Activated CD4-positive, alpha-beta T cell treated with anti-CD3 and anti-CD28 coated beads, Interleukin-2, amount 50 U/mL, for 24 hours (primary cell): Measurements from ENCODE around the gene ZC3H4.
"Not testable (repeated sequence)": the region's sequence is repeated elsewhere in the genome, so short reads cannot be mapped to it uniquely, and the experiment has no call there.

Experiments
- DNase-seq, 2 donors: peaks; one replicate each; pipeline ENCODE4 v3.0.0-alpha.2; 2020; ENCODE audit warnings: low read depth in 1 of 2, low spot score in 1 of 2

The ZC3H4 gene

DNA sequence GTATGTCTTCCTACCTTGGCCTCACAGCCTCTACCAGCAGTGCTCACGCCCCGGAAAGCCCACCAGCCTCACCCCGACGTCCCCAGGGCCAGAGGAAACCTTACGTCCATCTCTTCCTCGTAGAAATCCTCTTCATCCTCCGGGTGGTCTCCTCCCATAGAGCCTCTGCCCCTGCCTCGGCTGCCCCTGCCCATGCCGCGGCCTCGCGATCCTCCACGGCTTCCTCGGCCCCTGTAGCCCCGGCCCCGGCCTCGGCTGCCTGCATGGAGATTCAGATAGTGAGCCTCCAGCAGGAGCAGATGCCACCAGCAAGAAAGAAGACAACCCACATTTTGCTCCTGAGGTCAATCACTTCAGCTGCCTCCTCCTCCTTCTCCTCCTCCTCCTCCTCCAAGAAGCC, 27.3 kb downstream of the ZC3H4 start:
- DNase-seq = no peak

GRCh38 chr19:47084879-47085439, 28.6 kb downstream of the ZC3H4 start:
- DNase-seq = no peak

DNA sequence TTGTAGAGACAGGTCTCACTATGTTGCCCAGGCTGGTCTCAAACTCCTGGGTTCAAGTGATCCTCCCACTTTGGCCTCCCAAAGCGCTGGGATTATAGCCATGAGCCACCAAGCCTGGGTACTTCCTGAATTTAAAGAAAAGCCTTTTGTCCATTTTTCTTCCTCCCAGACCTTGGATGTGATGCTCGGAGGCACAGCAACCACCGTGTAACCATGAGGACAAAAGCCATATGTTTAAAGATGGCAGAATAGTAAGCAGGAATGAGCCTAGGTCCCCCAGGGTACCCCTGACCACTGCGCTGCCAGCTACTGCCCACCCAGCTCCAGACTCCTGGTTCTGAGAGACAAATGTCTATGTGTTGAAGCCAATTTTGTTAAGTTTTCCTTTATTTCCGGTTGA, 31.1 kb downstream of the ZC3H4 start:
- no peak for DNase-seq

GRCh38 chr19:47081095-47081494, 32.5 kb downstream of the ZC3H4 start:
- no peak for DNase-seq

GRCh38 chr19:47078351-47078750, 35.2 kb downstream of the ZC3H4 start:
- DNase-seq = not testable (repeated sequence)

DNA sequence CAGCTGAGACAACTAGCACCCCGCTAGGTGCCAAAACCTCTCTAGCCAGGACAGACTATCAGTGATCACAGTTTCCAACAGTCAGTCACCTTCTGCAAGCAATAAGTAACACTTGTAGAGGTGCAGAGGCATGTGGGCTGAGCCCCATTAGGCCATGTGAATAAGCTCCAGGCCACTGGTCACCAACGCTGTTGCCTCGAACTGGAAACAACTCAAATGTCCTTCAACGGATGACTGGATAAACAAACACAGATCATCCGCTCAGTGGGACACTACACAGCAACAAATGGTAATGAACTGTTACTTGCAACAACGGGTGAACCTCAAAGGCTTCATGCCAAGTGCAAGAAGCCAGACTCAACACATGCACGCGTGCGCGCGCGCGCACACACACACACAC, 37.6 kb downstream of the ZC3H4 start:
- no peak for DNase-seq

DNA sequence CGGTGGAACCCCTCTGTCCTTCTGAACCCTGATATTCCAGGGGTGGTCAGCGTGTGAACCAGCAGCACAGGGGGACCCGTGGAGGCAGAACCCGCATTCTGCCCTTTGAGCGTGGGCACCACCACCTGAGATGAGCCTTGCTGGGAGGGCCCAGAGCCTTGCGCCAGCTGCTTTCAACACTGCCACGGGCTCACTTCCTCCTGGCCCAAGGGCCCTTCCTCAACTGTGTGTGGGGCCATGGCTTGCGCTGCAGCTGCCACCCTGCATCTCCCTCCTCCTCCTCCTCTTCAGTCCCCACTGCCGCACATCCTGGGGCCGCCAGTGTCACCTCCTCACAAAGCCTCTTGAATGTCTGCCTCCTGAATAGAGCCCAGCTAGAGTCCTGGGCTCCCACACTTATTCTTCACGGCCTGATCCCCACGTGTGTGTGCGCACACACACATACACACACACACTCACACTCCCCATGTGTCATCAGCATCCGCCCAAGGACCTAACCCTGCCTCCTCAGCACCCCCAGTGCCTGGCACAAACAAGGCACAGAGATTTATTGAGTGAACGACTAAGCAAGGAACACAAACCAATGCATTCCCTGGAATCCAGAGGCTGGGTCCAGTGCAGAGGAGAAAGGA, 38.3 kb downstream of the ZC3H4 start:
- DNase-seq = no peak

DNA sequence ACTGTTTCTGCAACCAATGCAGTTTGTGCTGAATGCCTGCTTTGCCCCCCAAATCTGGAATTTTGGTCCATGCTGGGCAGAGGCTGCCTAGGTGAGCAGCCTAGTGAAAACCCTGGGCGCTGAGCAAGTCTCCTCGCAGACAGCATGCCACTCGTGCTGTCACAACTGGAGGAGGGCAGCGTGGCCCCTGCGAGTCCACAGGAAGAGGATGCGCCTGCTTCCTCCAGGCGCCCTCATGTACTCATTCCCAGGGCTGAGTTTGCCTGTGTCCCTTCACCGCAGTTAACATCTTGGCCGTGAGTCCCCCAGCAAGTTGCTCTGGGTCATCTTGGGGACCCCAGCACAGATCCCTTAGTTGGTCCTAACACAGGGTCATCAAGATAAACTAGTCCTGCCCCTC, 39.0 kb downstream of the ZC3H4 start:
- no peak for DNase-seq

- no peak for DNase-seq
Measured at GRCh38 chr19:47073574-47073973, 40.0 kb downstream of the ZC3H4 start.

DNA sequence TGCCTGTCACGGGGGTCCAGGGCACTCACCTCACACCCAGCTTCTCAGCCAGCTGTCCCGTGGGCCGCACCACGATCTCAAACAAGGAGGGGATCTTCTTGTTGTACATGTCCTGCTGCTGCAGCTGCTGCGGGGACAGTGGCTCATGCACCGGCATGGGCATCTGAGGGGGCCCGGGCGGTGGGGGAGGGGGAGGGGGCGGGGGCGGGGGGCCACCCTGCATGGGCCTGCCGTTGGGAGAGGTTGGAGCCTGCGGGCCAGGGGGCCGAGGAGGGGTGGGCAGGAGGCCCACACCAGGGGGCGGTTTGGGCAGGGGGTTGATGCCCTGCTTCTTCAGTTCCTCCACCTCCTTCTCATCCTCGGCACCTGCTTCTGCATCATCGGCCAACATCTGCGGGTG, 41.3 kb downstream of the ZC3H4 start:
- DNase-seq = no peak

- no peak for DNase-seq
Measured at GRCh38 chr19:47071731-47072130, 41.8 kb downstream of the ZC3H4 start.

DNA sequence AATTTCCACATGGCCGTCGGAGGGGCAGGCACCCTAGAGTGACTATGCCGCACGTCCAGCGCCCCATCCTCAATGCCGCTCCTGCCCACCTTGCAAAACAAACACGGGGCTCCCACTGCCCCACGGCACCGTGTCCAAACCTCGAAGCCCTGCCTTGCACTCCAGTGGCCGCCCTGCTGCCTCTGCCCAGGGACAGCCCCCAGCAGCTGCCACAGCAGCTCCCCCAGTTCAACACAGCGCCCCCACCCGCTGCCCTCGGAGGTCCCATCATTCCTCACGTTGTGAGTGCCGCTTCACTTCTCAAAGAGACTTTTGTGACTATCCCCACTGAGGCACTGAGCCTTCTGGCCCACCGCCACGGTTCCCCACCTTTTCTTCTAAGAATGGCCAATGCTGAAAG, 42.8 kb downstream of the ZC3H4 start:
- DNase-seq = no peak

GRCh38 chr19:47069795-47070194, 43.8 kb downstream of the ZC3H4 start:
- no peak for DNase-seq

GRCh38 chr19:47068876-47069406, 44.6 kb downstream of the ZC3H4 start:
- no peak for DNase-seq

DNA sequence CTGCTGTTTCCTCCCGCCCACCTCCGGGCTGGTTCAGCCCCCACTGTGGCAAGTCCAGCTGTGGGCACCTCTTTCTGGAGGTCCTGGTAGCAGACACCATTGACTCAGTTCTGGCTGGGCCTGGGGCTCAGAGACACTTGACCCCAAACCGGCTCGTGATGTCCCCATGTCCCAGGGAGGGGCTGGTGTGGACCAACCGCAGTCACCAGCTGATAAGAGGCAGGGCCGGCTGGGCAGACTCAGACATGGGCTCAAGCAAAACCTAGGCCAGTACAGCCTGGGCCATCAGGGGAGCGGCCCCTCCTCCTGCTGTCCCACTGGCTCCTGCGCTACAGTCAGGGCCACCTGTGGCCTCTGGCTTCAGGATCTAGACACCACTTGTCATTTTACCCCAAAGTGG, 45.3 kb downstream of the ZC3H4 start:
- no peak for DNase-seq

DNA sequence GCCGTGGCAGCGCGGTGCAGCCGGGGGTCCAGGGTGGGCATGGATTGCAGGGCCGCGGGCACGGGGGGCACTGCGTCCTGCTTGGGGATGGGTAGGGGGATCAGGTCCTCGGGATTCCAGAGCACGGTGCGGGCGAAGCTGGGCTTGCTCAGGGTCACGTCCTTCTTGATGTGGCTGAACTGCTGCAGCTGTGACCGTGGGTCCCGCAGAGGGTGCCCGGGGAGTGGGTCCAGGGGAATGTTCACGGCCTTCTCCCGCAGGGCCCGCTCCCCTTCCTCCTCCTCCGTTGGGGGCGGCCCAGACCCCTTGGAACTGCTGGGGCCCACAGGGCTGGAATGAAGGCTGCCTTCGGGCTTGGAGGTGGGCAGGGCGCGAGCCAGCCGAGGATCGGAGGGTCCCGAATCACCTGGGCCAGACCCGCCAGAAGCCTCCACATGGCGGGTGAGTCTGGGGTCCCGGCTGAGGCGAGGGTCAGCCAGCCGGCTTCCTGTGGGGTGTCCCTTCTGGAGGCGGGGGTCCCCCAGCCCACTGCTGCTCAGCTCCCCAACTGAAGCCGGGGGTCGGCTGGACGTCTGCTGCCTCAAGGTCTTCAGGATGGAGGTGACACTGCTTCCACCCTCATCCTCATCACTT, 46.2 kb downstream of the ZC3H4 start:
- no peak for DNase-seq

- DNase-seq = no peak
Measured at GRCh38 chr19:47066376-47067214, 47.0 kb downstream of the ZC3H4 start.

DNA sequence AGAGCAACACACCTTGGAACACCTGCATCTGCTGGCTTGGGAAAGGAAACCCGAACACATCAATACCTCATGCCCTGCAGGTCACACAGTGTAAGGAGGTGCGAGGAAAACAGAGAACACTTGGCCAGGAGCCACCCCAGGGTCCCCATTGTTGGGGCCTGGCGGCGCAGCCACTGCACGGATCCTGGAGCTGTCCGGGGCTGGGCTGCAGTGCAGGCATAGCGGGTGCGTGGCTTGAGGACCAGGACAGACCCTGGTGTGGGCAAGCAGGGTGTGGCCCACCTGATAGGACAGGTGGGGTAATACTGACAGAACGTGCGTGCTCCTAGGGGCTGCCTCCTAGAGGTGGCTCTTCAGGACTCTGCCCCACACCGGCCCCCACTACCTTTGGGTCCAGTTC, 48.3 kb downstream of the ZC3H4 start:
- DNase-seq = no peak

DNA sequence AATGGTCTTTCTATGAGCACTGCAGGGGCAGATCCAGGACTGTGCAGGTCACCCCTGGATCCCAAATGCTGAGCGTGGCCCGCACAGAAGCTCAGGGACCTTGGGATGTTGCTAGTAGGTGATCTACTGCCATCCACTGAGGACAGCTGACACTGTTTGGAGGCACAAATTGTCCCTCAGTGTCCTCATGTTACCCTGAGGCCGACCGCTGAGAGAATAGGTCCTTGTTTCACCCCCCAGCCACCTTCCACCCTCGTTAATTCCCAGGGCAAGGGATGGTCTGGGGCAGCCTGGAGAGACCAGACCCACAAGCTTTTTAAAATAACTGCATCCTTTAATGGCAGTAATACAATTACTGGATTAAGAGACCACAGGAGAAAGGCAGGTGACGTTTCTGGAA, 49.7 kb downstream of the ZC3H4 start:
- DNase-seq = no peak

DNA sequence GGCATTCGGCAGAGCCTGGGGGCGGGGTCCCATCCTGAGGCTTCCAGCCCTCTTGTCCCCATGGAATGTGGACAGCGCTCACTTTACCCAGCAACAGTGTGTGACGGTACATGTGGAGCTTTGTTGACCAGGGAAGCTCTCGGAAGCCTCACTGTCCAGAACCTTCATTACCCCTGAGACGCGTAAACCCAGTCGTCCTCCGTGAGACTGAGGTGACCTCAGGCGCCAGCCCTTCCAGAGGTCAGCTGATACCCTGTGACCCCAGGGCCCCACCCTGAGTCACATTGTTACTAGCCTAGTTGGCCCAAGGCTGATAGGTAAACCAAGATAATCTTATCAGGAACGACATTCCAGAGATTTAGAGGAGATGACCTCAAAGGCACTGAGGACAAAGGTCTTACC, 55.0 kb downstream of the ZC3H4 start:
- no peak for DNase-seq

- no peak for DNase-seq
Measured at GRCh38 chr19:47057328-47057727, 56.2 kb downstream of the ZC3H4 start.

DNA sequence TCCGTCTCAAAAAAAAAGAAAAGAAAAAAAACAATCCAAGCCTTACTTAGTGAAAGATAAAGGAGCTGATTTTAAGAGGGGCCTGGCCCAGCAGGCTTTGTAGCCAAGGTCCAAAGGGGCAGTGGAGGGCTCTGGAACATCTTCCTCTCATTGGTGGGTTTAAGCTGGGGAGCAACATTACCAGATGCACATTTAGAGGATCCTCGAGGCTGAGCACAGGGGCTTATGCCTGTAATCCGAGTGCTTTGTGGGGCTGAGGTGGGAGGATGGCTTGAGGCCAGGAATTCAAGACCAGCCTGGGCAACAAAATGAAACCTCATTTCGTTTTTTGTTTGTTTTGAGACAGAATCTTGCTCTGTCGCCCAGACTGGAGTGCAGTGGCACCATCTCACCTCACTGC, 57.2 kb downstream of the ZC3H4 start:
- DNase-seq = no peak
